HEK293 (cell line): ENCODE results near the gene SPANXN5.
"Not testable (repeated sequence)": the region's sequence is repeated elsewhere in the genome, so short reads cannot be mapped to it uniquely, and the experiment has no call there.

Experiments used
- CTCF ChIA-PET: fragments of 350-600 bp; formaldehyde crosslinking; extraction: SDS; loops from one replicate; lab custom pipeline; 2021; ENCODE audit warnings: antibody characterized with exemption; lab: Yijun Ruan, JAX
- POLR2A ChIA-PET: fragments of 300-600 bp; formaldehyde crosslinking; extraction: SDS; loops from one replicate; lab custom pipeline; 2020; ENCODE audit warnings: antibody characterized with exemption, inconsistent platforms; lab: Yijun Ruan, JAX
- H3K27ac ChIP-seq: fragments of 200-500 bp; sonication (Bioruptor generic); 2 replicates; pipeline ENCODE4 v1.5.1; 2014; ENCODE audit warnings: low read depth, low read length, control low read depth, inconsistent platforms; ENCODE audit errors: extremely low read depth
- H3K36me3 ChIP-seq, 2 experiments: fragments of 200-500 bp in 1 of 2; sonication (Bioruptor generic) in 1 of 2; 1 replicate in 1 of 2; 2 replicates in 1 of 2; pipeline ENCODE4 v1.5.1; 2014 to 2017; ENCODE audit warnings: inconsistent platforms in 2 of 2, low read length in 2 of 2; ENCODE audit not compliant: control insufficient read depth in 2 of 2, insufficient read depth in 1 of 2
- H3K4me1 ChIP-seq: fragments of 200-500 bp; sonication (Bioruptor generic); 2 replicates; pipeline ENCODE4 v1.5.1; 2014; ENCODE audit warnings: mild to moderate bottlenecking, low read length, inconsistent platforms; ENCODE audit not compliant: control insufficient read depth, insufficient read depth
- H3K4me3 ChIP-seq: 2 replicates; pipeline ENCODE4 v1.5.1; 2011; ENCODE audit warnings: low read depth, mild to moderate bottlenecking, control low read depth, low read length, moderate library complexity
- H3K9me3 ChIP-seq: fragments of 200-500 bp; sonication (Bioruptor generic); 2 replicates; pipeline ENCODE4 v1.5.1; 2014; ENCODE audit warnings: low read depth, low read length, inconsistent platforms; ENCODE audit not compliant: control insufficient read depth, insufficient read depth
- GLIS1 ChIP-seq: fragments of 450-650 bp; formaldehyde crosslinking; IDR thresholded peaks from 2 replicates; pipeline ENCODE4 v1.5.1; 2016; ENCODE audit warnings: missing biosample characterization, missing genetic modification characterization
- ZNF146 ChIP-seq: fragments of 450-650 bp; formaldehyde crosslinking; IDR thresholded peaks from 2 replicates; pipeline ENCODE4 v1.5.1; 2016; ENCODE audit warnings: missing biosample characterization, missing genetic modification characterization
- ZNF23 ChIP-seq: fragments of 450-650 bp; formaldehyde crosslinking; IDR thresholded peaks from 2 replicates; pipeline ENCODE4 v1.5.1; 2016; ENCODE audit warnings: missing biosample characterization, missing genetic modification characterization, borderline replicate concordance
- ZNF623 ChIP-seq: fragments of 450-650 bp; formaldehyde crosslinking; IDR thresholded peaks from 2 replicates; pipeline ENCODE4 v1.5.1; 2016; ENCODE audit warnings: missing biosample characterization, missing genetic modification characterization
- ZNF664 ChIP-seq: fragments of 450-650 bp; formaldehyde crosslinking; IDR thresholded peaks from 2 replicates; pipeline ENCODE4 v1.5.1; 2016; ENCODE audit warnings: missing biosample characterization, missing genetic modification characterization
- ZNF768 ChIP-seq: fragments of 450-650 bp; formaldehyde crosslinking; IDR thresholded peaks from 2 replicates; pipeline ENCODE4 v1.5.1; 2018; ENCODE audit warnings: missing biosample characterization, mild to moderate bottlenecking, missing genetic modification characterization
- TF ChIP-seq, protein P1 (sequence below): fragments of 450-650 bp; formaldehyde crosslinking; conservative IDR thresholded peaks from 2 replicates; pipeline ENCODE4 v1.5.1; 2016; ENCODE audit warnings: low read depth, missing biosample characterization, missing genetic modification characterization
- TF ChIP-seq, protein P2 (sequence below): fragments of 450-650 bp; IDR thresholded peaks from 2 replicates; pipeline ENCODE4 v1.5.1; 2018; ENCODE audit warnings: missing biosample characterization, missing genetic modification characterization
- TF ChIP-seq, protein P3 (sequence below): fragments of 450-650 bp; formaldehyde crosslinking; IDR thresholded peaks from 2 replicates; pipeline ENCODE4 v1.5.1; 2017; ENCODE audit warnings: missing biosample characterization, missing genetic modification characterization
- TF ChIP-seq, protein P4 (sequence below): fragments of 450-650 bp; formaldehyde crosslinking; IDR thresholded peaks from 2 replicates; pipeline ENCODE4 v1.5.1; 2017; ENCODE audit warnings: missing biosample characterization, missing genetic modification characterization

Gene SPANXN5, protein sequence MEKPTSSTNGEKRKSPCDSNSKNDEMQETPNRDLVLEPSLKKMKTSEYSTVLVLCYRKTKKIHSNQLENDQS

DNA sequence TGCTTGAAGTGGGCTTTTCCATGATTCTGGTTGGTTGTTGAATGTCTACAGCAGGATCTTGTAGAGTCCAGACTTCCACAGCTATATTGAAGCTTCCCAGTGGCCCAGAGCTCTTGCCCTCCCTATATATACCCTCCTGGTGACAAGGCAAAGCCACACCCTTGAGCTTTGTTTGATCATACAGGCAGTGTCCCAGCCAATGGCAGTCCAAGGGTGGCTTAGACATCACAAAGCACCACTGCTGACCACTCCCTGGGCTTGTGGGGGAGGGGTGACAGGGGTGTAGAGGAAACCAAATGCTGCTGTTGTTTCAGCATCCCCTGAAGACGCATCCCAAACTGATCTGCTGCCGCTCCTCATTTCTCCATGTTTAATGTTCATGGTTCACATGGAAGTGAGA, at the start of gene SPANXN5:
Gene SPANXN5 (minus strand): TSS at position 101 of the 400 bp plus-strand sequence. CDS start 79 bp downstream, at position 22.
- H3K27ac ChIP-seq, H3K4me1 ChIP-seq, H3K36me3 ChIP-seq, POLR2A ChIA-PET, CTCF ChIA-PET, H3K4me3 ChIP-seq, H3K9me3 ChIP-seq: not testable (repeated sequence)

DNA sequence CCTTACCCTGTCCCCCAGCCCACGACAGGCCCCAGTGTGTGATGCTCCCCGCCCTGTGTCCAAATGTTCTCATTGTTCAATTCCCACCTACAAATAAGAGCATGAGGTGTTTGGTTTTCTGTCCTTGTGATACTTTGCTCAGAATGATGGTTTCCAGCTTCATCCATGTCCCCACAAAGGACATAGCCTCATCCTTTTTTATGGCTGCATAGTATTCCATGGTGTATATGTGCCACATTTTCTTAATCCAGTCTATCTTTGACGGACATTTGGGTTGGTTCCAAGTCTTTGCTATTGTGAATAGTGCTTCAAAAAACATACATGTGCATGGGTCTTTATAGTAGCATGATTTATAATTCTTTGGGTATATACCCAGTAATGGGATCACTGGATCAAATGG, 46.4 kb upstream of the SPANXN5 start:
- H3K4me1 ChIP-seq, H3K4me3 ChIP-seq, H3K27ac ChIP-seq, CTCF ChIA-PET, H3K36me3 ChIP-seq, H3K9me3 ChIP-seq, POLR2A ChIA-PET: not testable (repeated sequence)
- peak; percentile 71 for TF ChIP-seq ZNF146

DNA sequence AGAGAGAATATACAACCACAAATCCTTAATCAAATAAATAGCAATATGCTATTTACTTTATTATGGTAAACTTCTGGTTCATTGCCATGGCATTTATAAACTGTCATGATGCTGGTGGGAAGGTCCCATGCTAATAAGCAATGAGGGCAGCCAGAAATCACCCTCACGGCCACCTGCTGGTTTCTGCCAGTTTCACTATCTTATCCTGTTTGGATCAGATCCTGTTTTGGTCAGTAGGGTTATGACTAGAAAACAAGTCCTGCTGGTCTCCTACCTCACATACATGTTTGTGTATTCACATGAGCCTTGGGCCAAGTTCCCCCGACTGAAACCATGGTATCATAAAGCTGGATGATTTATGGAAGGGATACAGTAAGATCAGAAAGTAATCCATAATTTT, 41.9 kb upstream of the SPANXN5 start:
- H3K4me1 ChIP-seq, result no peaks in the 10 kb centered on the region
- TF ChIP-seq, protein P1, sequence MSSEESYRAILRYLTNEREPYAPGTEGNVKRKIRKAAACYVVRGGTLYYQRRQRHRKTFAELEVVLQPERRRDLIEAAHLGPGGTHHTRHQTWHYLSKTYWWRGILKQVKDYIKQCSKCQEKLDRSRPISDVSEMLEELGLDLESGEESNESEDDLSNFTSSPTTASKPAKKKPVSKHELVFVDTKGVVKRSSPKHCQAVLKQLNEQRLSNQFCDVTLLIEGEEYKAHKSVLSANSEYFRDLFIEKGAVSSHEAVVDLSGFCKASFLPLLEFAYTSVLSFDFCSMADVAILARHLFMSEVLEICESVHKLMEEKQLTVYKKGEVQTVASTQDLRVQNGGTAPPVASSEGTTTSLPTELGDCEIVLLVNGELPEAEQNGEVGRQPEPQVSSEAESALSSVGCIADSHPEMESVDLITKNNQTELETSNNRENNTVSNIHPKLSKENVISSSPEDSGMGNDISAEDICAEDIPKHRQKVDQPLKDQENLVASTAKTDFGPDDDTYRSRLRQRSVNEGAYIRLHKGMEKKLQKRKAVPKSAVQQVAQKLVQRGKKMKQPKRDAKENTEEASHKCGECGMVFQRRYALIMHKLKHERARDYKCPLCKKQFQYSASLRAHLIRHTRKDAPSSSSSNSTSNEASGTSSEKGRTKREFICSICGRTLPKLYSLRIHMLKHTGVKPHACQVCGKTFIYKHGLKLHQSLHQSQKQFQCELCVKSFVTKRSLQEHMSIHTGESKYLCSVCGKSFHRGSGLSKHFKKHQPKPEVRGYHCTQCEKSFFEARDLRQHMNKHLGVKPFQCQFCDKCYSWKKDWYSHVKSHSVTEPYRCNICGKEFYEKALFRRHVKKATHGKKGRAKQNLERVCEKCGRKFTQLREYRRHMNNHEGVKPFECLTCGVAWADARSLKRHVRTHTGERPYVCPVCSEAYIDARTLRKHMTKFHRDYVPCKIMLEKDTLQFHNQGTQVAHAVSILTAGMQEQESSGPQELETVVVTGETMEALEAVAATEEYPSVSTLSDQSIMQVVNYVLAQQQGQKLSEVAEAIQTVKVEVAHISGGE (tag by site-specific recombination), result no peak
- TF ChIP-seq GLIS1 (tag by site-specific recombination) (no peak), ZNF768 (no peak), ZNF623 (tag by site-specific recombination) (no peak), ZNF23 (tag by site-specific recombination) (no peak), ZNF664 (tag by site-specific recombination) (no peak), ZNF146 (no peak)
- TF ChIP-seq, protein P2, sequence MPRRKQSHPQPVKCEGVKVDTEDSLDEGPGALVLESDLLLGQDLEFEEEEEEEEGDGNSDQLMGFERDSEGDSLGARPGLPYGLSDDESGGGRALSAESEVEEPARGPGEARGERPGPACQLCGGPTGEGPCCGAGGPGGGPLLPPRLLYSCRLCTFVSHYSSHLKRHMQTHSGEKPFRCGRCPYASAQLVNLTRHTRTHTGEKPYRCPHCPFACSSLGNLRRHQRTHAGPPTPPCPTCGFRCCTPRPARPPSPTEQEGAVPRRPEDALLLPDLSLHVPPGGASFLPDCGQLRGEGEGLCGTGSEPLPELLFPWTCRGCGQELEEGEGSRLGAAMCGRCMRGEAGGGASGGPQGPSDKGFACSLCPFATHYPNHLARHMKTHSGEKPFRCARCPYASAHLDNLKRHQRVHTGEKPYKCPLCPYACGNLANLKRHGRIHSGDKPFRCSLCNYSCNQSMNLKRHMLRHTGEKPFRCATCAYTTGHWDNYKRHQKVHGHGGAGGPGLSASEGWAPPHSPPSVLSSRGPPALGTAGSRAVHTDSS (tag by site-specific recombination), result no peak
- TF ChIP-seq, protein P3, sequence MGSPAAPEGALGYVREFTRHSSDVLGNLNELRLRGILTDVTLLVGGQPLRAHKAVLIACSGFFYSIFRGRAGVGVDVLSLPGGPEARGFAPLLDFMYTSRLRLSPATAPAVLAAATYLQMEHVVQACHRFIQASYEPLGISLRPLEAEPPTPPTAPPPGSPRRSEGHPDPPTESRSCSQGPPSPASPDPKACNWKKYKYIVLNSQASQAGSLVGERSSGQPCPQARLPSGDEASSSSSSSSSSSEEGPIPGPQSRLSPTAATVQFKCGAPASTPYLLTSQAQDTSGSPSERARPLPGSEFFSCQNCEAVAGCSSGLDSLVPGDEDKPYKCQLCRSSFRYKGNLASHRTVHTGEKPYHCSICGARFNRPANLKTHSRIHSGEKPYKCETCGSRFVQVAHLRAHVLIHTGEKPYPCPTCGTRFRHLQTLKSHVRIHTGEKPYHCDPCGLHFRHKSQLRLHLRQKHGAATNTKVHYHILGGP (tag by site-specific recombination), result no peak
- TF ChIP-seq, protein P4, sequence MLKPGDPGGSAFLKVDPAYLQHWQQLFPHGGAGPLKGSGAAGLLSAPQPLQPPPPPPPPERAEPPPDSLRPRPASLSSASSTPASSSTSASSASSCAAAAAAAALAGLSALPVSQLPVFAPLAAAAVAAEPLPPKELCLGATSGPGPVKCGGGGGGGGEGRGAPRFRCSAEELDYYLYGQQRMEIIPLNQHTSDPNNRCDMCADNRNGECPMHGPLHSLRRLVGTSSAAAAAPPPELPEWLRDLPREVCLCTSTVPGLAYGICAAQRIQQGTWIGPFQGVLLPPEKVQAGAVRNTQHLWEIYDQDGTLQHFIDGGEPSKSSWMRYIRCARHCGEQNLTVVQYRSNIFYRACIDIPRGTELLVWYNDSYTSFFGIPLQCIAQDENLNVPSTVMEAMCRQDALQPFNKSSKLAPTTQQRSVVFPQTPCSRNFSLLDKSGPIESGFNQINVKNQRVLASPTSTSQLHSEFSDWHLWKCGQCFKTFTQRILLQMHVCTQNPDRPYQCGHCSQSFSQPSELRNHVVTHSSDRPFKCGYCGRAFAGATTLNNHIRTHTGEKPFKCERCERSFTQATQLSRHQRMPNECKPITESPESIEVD (tag by site-specific recombination), result no peak
- TF ChIP-seq, all 188 proteins: peak for 0
- no peak overlapping the region for H3K4me3 ChIP-seq
- no peaks in the 10 kb centered on the region for H3K9me3 ChIP-seq
- no peaks in the 10 kb centered on the region for H3K36me3 ChIP-seq
- ChIA-PET CTCF (no interaction called here), POLR2A (no interaction called here)
- H3K27ac ChIP-seq, result no peak overlapping the region
